ENCODE data around the gene TLE7.

The TLE7 gene

GRCh38 chr16:71387045-71387871 is 54.6 kb downstream of the TLE7 start:
- H3K4me3 ChIP-seq (ENCODE audit: low read depth, low read length): no peak overlapping the region
- TF ChIP-seq CTCF (IDR thresholded peaks at IDR 0.05; ENCODE audit: insufficient read depth, low read depth, low read length, missing control alignments): no peak
- no peak for DNase-seq (ENCODE audit: low read depth)

- no peak for TF ChIP-seq CTCF (IDR thresholded peaks at IDR 0.05; ENCODE audit: insufficient read depth, low read depth, low read length, missing control alignments)
- H3K4me3 ChIP-seq (ENCODE audit: low read depth, low read length): no peak overlapping the region
- no peak for DNase-seq (ENCODE audit: low read depth)
Measured at GRCh38 chr16:71384073-71384724, 57.7 kb downstream of the TLE7 start.

- no peak for TF ChIP-seq CTCF (IDR thresholded peaks at IDR 0.05; ENCODE audit: insufficient read depth, low read depth, low read length, missing control alignments)
- DNase-seq (ENCODE audit: low read depth): peak; percentile 11
- no peak overlapping the region for H3K4me3 ChIP-seq (ENCODE audit: low read depth, low read length)
Measured at GRCh38 chr16:71383054-71383773, 58.6 kb downstream of the TLE7 start.

- DNase-seq (ENCODE audit: low read depth): no peak
- no peak for TF ChIP-seq CTCF (IDR thresholded peaks at IDR 0.05; ENCODE audit: insufficient read depth, low read depth, low read length, missing control alignments)
- no peak overlapping the region for H3K4me3 ChIP-seq (ENCODE audit: low read depth, low read length)
Measured at GRCh38 chr16:71380831-71381230, 61.0 kb downstream of the TLE7 start.
